Activated B cell treated with CpG ODN at 0.5 μM for 24 hours (primary cell): ENCODE data around the gene DARS1. TPM values are rescaled to one million over a fixed set of nuclear protein-coding genes. Genes with fewer than 3 reads are reported as not detected.
A peak's percentile ranks its signal among the peaks of the same experiment; 100 is the strongest.

Experiments
- ATAC-seq: fragments of 200-7000 bp; cut with Tn5 transposase; one replicate; pipeline ENCODE4 v1.10.0; 2021; ENCODE audit warnings: low read depth, mild to moderate bottlenecking, moderate library complexity
- CTCF ChIA-PET: fragments of 350-600 bp; sonication (Branson Sonifier 250); formaldehyde crosslinking; loops from one replicate; lab custom pipeline; 2021; ENCODE audit warnings: antibody characterized with exemption; lab: Charles Lee
- POLR2A ChIA-PET: fragments of 350-600 bp; sonication (Branson Sonifier 250); formaldehyde crosslinking; loops from one replicate; lab custom pipeline; 2021; ENCODE audit warnings: antibody characterized with exemption; lab: Charles Lee
- DNase-seq: peaks from one replicate; pipeline ENCODE4 v3.0.0; 2022
- H3K27ac Mint-ChIP-seq: one replicate; pipeline ENCODE4 v1.8.0; 2020; ENCODE audit warnings: mixed read lengths
- H3K27me3 Mint-ChIP-seq: one replicate; pipeline ENCODE4 v1.8.0; 2021; ENCODE audit warnings: mixed read lengths
- H3K36me3 Mint-ChIP-seq: one replicate; pipeline ENCODE4 v1.8.0; 2021; ENCODE audit warnings: low read depth, mixed read lengths
- H3K4me1 Mint-ChIP-seq: one replicate; pipeline ENCODE4 v1.8.0; 2021; ENCODE audit warnings: mixed read lengths
- H3K4me3 Mint-ChIP-seq: one replicate; pipeline ENCODE4 v1.8.0; 2020; ENCODE audit warnings: mild to moderate bottlenecking, mixed read lengths
- H3K9me3 Mint-ChIP-seq: one replicate; pipeline ENCODE4 v1.8.0; 2020; ENCODE audit warnings: mixed read lengths
- CTCF ChIP-seq: fragments of 200-600 bp; IDR thresholded peaks from one replicate; pipeline ENCODE4 v1.8.0; 2022; ENCODE audit warnings: antibody characterized with exemption, mild to moderate bottlenecking
- intact Hi-C: fragments of 100-400 bp; cut with micrococcal nuclease; formaldehyde crosslinking; loops from one replicate; pipeline ENCODE4 v1.15.1; 2024
- total RNA-seq: library from RNA; stranded (reverse); gene quantifications from 2 replicates; pipeline ENCODE4 v1.2.3, GENCODE V29; 2022

The DARS1 gene
- total RNA-seq, 1 donor from 2014 or later: 96.3 TPM

GRCh38 chr2:135994281-135994680 is 8.9 kb upstream of the DARS1 start:
- no peaks in the 10 kb centered on the region for H3K27me3 Mint-ChIP-seq
- intact Hi-C loops: no loop called here
- ATAC-seq: no peak
- H3K36me3 Mint-ChIP-seq: no peaks in the 10 kb centered on the region
- no peak for DNase-seq
- H3K4me1 Mint-ChIP-seq: peaks cover 21% of the 10 kb centered on the region
- no peaks in the 10 kb centered on the region for H3K9me3 Mint-ChIP-seq
- ChIA-PET POLR2A (no interaction called here), CTCF (interaction anchor here (1.1 kb wide), 1 partner anchor 390 kb away, joined by 4 read pairs; no protein-coding TSS in a partner anchor)
- no peak overlapping the region for H3K4me3 Mint-ChIP-seq
- TF ChIP-seq CTCF: no peak
- no peak overlapping the region for H3K27ac Mint-ChIP-seq

- ChIA-PET CTCF (interaction anchor here (1.1 kb wide), 1 partner anchor 391 kb away, joined by 4 read pairs; no protein-coding TSS in a partner anchor), POLR2A (no interaction called here)
- ATAC-seq (no peak), DNase-seq (no peak)
- no peak for TF ChIP-seq CTCF
- no peak overlapping the region for H3K4me3 Mint-ChIP-seq
- H3K27me3 Mint-ChIP-seq: no peaks in the 10 kb centered on the region
- H3K27ac Mint-ChIP-seq: no peak overlapping the region
- no peaks in the 10 kb centered on the region for H3K9me3 Mint-ChIP-seq
- H3K4me1 Mint-ChIP-seq: peaks cover 15% of the 10 kb centered on the region
- intact Hi-C loops: no loop called here
- no peaks in the 10 kb centered on the region for H3K36me3 Mint-ChIP-seq
Measured at GRCh38 chr2:135993421-135993820, 8.0 kb upstream of the DARS1 start.

- no peaks in the 10 kb centered on the region for H3K36me3 Mint-ChIP-seq
- DNase-seq (no peak), ATAC-seq (no peak)
- intact Hi-C loops: no loop called here
- H3K4me3 Mint-ChIP-seq: no peak overlapping the region
- H3K4me1 Mint-ChIP-seq: no peaks in the 10 kb centered on the region
- ChIA-PET CTCF (no interaction called here), POLR2A (no interaction called here)
- no peak overlapping the region for H3K27ac Mint-ChIP-seq
- no peaks in the 10 kb centered on the region for H3K9me3 Mint-ChIP-seq
- TF ChIP-seq CTCF: no peak
- no peaks in the 10 kb centered on the region for H3K27me3 Mint-ChIP-seq
Measured at GRCh38 chr2:135991861-135992260, 6.4 kb upstream of the DARS1 start.

GRCh38 chr2:135987441-135987840 is 2.0 kb upstream of the DARS1 start:
- H3K27me3 Mint-ChIP-seq: no peaks in the 10 kb centered on the region
- H3K36me3 Mint-ChIP-seq: peaks cover 15% of the 10 kb centered on the region
- no peak overlapping the region for H3K4me3 Mint-ChIP-seq
- ATAC-seq: no peak
- no peak for TF ChIP-seq CTCF
- intact Hi-C loops: loop anchor here (5.0 to 10.0 kb wide), 2 partner anchors 40 to 453 kb away; partner anchors contain the start of genes R3HDM1 and ZRANB3
- no peaks in the 10 kb centered on the region for H3K9me3 Mint-ChIP-seq
- POLR2A ChIA-PET: interaction anchor here (1.2 kb wide), 1 partner anchor 39 kb away, joined by 5 read pairs; no protein-coding TSS in a partner anchor
- H3K4me1 Mint-ChIP-seq: peaks cover 30% of the 10 kb centered on the region
- no peak for DNase-seq
- no peak overlapping the region for H3K27ac Mint-ChIP-seq
- CTCF ChIA-PET: interaction anchor here (3.8 kb wide), 1 partner anchor 10 kb away, joined by 22 read pairs; no protein-coding TSS in a partner anchor

- TF ChIP-seq CTCF: no peak
- POLR2A ChIA-PET: interaction anchor here (1.0 to 3.3 kb wide), 10 partner anchors 11 to 395 kb away, joined by 4 to 17 read pairs (median 7); no protein-coding TSS in a partner anchor
- CTCF ChIA-PET: interaction anchor here (1.6 to 3.8 kb wide), 2 partner anchors 11 to 150 kb away, joined by 3 to 22 read pairs; no protein-coding TSS in a partner anchor
- ATAC-seq: no peak
- Mint-ChIP-seq H3K27ac (peak overlapping the region; percentile 66), H3K4me3 (peak overlapping the region; percentile 95), H3K27me3 (no peaks in the 10 kb centered on the region), H3K9me3 (no peaks in the 10 kb centered on the region), H3K36me3 (peaks cover 24% of the 10 kb centered on the region), H3K4me1 (peaks cover 37% of the 10 kb centered on the region)
- intact Hi-C loops: loop anchor here (5.0 to 10.0 kb wide), 2 partner anchors 39 to 452 kb away; partner anchors contain the start of genes R3HDM1 and ZRANB3
- DNase-seq: no peak
Measured at GRCh38 chr2:135986507-135986906, 1.1 kb upstream of the DARS1 start.
